Esophagus squamous epithelium (tissue), 5 donors: ENCODE measurements around the gene LSM4. TPM values are rescaled to one million over a fixed set of nuclear protein-coding genes. Genes with fewer than 3 reads are reported as not detected.

Source experiments
- DNase-seq: peaks from one replicate; lab custom pipeline; 2025; lab: John Stamatoyannopoulos, UW
- H3K27ac ChIP-seq, 4 donors: fragments of 200-600 bp; sonication (generic); one replicate each; pipeline ENCODE4 v1.5.1; 2016 to 2019; ENCODE audit warnings: mild to moderate bottlenecking in 1 of 4
- H3K27me3 ChIP-seq, 4 donors: fragments of 200-600 bp; sonication (generic); 1 replicate in 3 of 4; 2 replicates in 1 of 4; pipeline versions ENCODE4 v1.5.1 to v1.6.0; 2017 to 2021; ENCODE audit warnings: antibody characterized with exemption in 1 of 4
- H3K36me3 ChIP-seq, 3 donors: fragments of 200-600 bp; sonication (generic); one replicate each; pipeline ENCODE4 v1.5.1; 2016 to 2019
- H3K4me1 ChIP-seq, 3 donors: fragments of 200-600 bp; sonication (generic); one replicate each; pipeline ENCODE4 v1.5.1; 2017 to 2019
- H3K4me3 ChIP-seq, 4 donors: fragments of 200-600 bp; sonication (generic); 1 replicate in 3 of 4; 2 replicates in 1 of 4; pipeline ENCODE4 v1.5.1; 2016 to 2019; ENCODE audit warnings: mild to moderate bottlenecking in 2 of 4, moderate library complexity in 1 of 4
- H3K9me3 ChIP-seq, 3 donors: fragments of 200-600 bp; sonication (generic); one replicate each; pipeline ENCODE4 v1.5.1; 2016 to 2019
- POLR2A ChIP-seq, 4 donors: fragments of 450-650 bp; IDR thresholded peaks; one replicate each; pipeline ENCODE4 v1.6.1; 2017; ENCODE audit warnings: antibody characterized with exemption in 4 of 4, mild to moderate bottlenecking in 4 of 4, moderate library complexity in 3 of 4
- WGBS, 2 donors: methylation state at CpG; one replicate each; pipeline ENCODE4 v1.1.5; 2018; 5-methylcytosine and 5-hydroxymethylcytosine counted together
- intact Hi-C: fragments of 100-400 bp; cut with DNase I; formaldehyde crosslinking; loops from one replicate; pipeline ENCODE4 v1.15.0; 2022
- total RNA-seq, 4 donors: library from RNA; depleted of rRNA; stranded (reverse); fragments of >200 nt; gene quantifications; one replicate each; pipeline ENCODE4 v1.1.0, GENCODE V29; 2016
- TF ChIP-seq, protein P1 (sequence below), 6 experiments: fragments of 450-650 bp in 4 of 6; fragments of 200-600 bp in 2 of 6; sonication (generic) in 2 of 6; IDR thresholded peaks; one replicate each; pipeline ENCODE4 v1.5.1; 2016 to 2019; ENCODE audit warnings: antibody characterized with exemption in 6 of 6, mild to moderate bottlenecking in 4 of 6, moderate library complexity in 4 of 6
- donor health status: DM: yes; HTN: yes; CAD: no.

Gene LSM4
- total RNA-seq, 4 donors from 2014 or later: 97.3 to 228 (median 137) TPM

DNA sequence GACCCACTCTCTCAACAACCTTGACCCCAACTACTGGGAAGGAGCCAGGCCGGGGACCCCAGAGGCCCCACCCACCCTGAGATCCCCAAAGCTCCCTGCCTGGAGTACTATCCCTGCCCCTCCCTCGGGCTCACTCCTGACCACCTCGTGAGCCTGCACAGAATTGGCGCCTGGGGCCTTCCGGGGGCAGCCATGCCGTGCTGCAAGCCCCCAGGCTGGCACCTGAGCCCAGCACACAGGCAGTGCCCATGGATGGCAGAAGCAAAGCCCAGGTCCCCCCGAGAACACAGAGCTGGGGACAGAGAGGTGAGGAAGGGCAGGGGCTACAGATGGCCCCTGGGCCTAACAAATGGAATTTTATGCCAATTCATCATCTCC lies 13.9 kb downstream of the LSM4 start:
- Histone ChIP-seq H3K4me3 (no peak overlapping the region), H3K27me3 (no peaks in the 10 kb centered on the region), H3K36me3 (peaks cover 13 to 68% (median 19%) of the 10 kb centered on the region in 3 donors), H3K4me1 (peaks cover 37 to 59% (median 43%) of the 10 kb centered on the region in 3 donors), H3K9me3 (no peaks in the 10 kb centered on the region), H3K27ac (peak overlapping the region in 2 of 4 donors; percentile 94 to 95)
- DNase-seq: no peak
- no peak for TF ChIP-seq POLR2A (IDR thresholded peaks at IDR 0.05)
- TF ChIP-seq, protein P1, sequence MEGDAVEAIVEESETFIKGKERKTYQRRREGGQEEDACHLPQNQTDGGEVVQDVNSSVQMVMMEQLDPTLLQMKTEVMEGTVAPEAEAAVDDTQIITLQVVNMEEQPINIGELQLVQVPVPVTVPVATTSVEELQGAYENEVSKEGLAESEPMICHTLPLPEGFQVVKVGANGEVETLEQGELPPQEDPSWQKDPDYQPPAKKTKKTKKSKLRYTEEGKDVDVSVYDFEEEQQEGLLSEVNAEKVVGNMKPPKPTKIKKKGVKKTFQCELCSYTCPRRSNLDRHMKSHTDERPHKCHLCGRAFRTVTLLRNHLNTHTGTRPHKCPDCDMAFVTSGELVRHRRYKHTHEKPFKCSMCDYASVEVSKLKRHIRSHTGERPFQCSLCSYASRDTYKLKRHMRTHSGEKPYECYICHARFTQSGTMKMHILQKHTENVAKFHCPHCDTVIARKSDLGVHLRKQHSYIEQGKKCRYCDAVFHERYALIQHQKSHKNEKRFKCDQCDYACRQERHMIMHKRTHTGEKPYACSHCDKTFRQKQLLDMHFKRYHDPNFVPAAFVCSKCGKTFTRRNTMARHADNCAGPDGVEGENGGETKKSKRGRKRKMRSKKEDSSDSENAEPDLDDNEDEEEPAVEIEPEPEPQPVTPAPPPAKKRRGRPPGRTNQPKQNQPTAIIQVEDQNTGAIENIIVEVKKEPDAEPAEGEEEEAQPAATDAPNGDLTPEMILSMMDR (IDR thresholded peaks at IDR 0.05): no peak
- intact Hi-C loops: no loop called here
- WGBS, 2 donors: no CpG with 5 or more reads among the region's 7 CpGs

DNA sequence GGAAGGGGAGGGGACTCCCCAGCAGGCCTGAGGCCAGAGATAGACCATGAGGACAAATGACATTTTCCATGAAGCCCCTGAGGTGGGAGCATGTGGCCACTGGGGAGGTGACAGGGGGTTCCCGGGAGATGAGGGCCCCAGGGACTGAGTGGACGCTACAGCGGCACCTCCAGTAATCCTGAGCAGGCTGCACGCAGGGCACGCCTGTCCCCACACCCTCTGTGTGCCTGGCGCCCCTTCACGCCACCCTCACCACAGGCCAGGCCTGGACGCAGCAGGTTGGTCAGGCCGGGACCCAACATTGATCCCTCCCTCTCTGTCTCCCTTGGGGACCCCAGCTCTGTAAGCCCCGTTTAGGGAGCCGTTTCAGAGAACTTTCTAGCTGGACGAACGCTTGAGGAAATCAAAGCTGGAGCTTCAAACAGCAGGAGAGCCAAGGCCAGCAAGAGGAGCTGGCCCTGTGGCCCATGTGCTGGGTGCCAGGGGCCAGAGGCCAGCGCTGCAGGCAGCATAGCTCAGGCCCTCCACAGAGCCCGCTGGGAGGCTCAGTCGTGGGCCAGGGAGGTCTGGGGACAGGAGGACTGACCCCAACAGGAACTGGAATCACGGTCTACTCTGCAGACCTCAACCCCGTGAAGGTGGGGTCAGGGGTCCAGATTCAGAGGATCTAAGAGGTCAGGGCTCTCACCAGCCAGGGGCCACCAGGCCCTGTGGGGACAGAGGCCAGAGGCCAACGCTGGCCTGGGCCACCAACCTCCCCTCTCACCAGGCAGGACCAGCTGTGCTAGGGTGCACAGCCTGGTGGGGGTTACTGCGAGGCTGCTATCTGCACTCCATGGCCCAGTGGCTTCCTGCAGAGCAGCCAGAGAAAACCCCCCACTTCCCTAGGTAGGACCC lies 14.6 kb downstream of the LSM4 start:
- peaks cover 39 to 65% (median 50%) of the 10 kb centered on the region in 3 donors for H3K4me1 ChIP-seq
- no peaks in the 10 kb centered on the region for H3K27me3 ChIP-seq
- intact Hi-C loops: no loop called here
- H3K9me3 ChIP-seq: no peaks in the 10 kb centered on the region
- WGBS, 2 donors: 83% methylated on average over 7 of the region's 20 CpGs; no CpG with 5 or more reads in 1 of the 2 donors
- TF ChIP-seq POLR2A (IDR thresholded peaks at IDR 0.05): no peak
- TF ChIP-seq, protein P1 (IDR thresholded peaks at IDR 0.05): no peak
- peak overlapping the region; percentile 92 to 97 (median 94) for H3K27ac ChIP-seq
- H3K4me3 ChIP-seq: no peak overlapping the region
- peaks cover 13 to 61% (median 18%) of the 10 kb centered on the region in 3 donors for H3K36me3 ChIP-seq
- DNase-seq: no peak

DNA sequence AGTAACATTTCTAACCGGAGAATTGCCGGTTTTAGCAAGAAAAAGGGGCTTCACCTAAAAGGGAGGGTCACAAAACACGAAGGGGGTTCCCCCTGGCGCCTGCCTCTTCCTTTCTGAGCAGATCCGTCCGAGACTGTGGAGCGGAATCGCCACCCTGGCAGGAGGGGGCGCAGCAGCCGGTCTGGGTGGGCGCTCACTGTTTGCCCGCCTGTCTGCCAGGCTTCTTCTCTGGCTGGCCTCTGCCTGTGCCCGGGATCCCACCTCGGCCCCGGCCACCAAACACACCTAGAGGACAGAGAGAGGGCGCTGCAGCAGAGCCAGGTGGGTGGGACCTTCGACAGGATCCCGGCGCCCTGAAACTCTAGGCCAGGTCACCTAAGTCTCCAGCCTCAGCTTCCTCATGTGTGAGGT lies 15.6 kb downstream of the LSM4 start:
- no peak for DNase-seq
- H3K4me1 ChIP-seq: peaks cover 44 to 74% (median 57%) of the 10 kb centered on the region in 3 donors
- TF ChIP-seq, protein P1 (IDR thresholded peaks at IDR 0.05): peak in 3 of 6 experiments; percentile 11 to 22 (median 18)
- TF ChIP-seq POLR2A (IDR thresholded peaks at IDR 0.05): no peak
- H3K4me3 ChIP-seq: peak overlapping the region in 1 of 4 donors; percentile 38
- peaks cover 7 to 51% (median 15%) of the 10 kb centered on the region in 3 donors for H3K36me3 ChIP-seq
- 27 to 70% methylated on average over 13 to 17 of the region's 19 CpGs for WGBS, 2 donors
- H3K27ac ChIP-seq: peak overlapping the region; percentile 92 to 97 (median 94)
- intact Hi-C loops: no loop called here
- H3K27me3 ChIP-seq: no peaks in the 10 kb centered on the region
- no peaks in the 10 kb centered on the region for H3K9me3 ChIP-seq

DNA sequence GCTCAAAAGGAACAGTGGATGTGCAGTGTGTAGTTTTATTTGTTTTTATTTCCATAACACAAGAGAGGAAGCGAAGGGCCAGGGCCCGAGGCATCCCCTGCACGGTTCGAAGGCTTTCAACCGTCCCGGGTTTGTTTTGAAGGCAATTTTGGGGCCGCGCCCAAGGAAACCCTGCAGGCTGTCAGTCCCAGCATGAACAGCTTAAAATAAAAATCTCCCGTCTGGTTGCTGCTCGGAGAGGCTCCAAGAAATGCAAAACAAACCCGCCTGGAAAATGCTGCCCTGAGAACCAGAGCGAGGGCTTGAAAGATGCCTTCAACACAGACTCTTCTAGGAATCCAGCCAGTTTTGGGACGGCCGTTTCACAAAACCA lies 16.0 kb downstream of the LSM4 start:
- Histone ChIP-seq H3K9me3 (no peaks in the 10 kb centered on the region), H3K4me3 (peak overlapping the region in 1 of 4 donors; percentile 38), H3K27ac (peak overlapping the region; percentile 92 to 97 (median 94)), H3K4me1 (peaks cover 44 to 78% (median 57%) of the 10 kb centered on the region in 3 donors), H3K27me3 (no peaks in the 10 kb centered on the region), H3K36me3 (peaks cover 7 to 47% (median 11%) of the 10 kb centered on the region in 3 donors)
- TF ChIP-seq, protein P1 (IDR thresholded peaks at IDR 0.05): no peak
- no peak for TF ChIP-seq POLR2A (IDR thresholded peaks at IDR 0.05)
- intact Hi-C loops: no loop called here
- WGBS, 2 donors: 17 to 26% methylated on average over 14 of the region's 14 CpGs
- DNase-seq: no peak
